ENCODE data around the gene PHLDB1. TPM values are rescaled to one million over a fixed set of nuclear protein-coding genes. Genes with fewer than 3 reads are reported as not detected.

PHLDB1 gene
- polyA plus RNA-seq, 1 of the 3 experiments (the other 2 are of a cell fraction): 89.4 TPM

DNA sequence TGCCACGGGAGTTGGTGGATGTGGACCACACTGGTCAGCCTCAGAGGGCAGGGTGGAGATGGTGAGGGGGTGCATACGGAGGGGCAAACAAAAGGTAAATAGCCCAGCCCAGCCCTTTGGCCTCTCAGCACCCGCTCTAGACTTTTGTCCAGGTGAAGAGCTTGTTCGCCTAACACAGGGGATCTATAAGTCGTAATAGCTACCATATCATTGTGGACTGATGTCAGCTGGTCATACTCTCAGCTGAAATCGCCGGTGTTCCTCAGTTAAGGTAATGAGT is 99.1 kb downstream of the PHLDB1 start:
- TF ChIP-seq, protein P1, sequence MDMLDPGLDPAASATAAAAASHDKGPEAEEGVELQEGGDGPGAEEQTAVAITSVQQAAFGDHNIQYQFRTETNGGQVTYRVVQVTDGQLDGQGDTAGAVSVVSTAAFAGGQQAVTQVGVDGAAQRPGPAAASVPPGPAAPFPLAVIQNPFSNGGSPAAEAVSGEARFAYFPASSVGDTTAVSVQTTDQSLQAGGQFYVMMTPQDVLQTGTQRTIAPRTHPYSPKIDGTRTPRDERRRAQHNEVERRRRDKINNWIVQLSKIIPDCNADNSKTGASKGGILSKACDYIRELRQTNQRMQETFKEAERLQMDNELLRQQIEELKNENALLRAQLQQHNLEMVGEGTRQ (IDR thresholded peaks at IDR 0.05; ENCODE audit: borderline replicate concordance, low read depth, low read length): no peak
- TF ChIP-seq TAF1 (IDR thresholded peaks at IDR 0.05; ENCODE audit: borderline replicate concordance, low read depth, low read length): no peak
- no peak for TF ChIP-seq NFIC (IDR thresholded peaks at IDR 0.05; ENCODE audit: borderline replicate concordance)
- TF ChIP-seq SMC3 (IDR thresholded peaks at IDR 0.05; ENCODE audit: low read depth, low read length): no peak
- no peak for TF ChIP-seq MEF2A (IDR thresholded peaks at IDR 0.05; ENCODE audit: borderline replicate concordance, low read depth)
- no peak for TF ChIP-seq YY1 (IDR thresholded peaks at IDR 0.05; ENCODE audit: low read depth)
- no peak for TF ChIP-seq CHD2 (IDR thresholded peaks at IDR 0.05; ENCODE audit: low read length, partially characterized antibody)
- ChIA-PET POLR2A (no interaction called here), CTCF (interaction anchor here (2.0 kb wide), 1 partner anchor 16 kb away, joined by 9 read pairs; no protein-coding TSS in a partner anchor)

More for the DNA sequence above, 99.1 kb downstream of the PHLDB1 start:
- Histone ChIP-seq H3K79me2 (ENCODE audit: insufficient read depth) (no peaks in the 10 kb centered on the region), H3K4me1 (ENCODE audit: control insufficient read depth in 1 of 2, insufficient read depth in 2 of 2, low read depth in 1 of 2, low read length in 1 of 2) (peaks cover 0 to 12% of the 10 kb centered on the region in 2 experiments; a peak in 1 of 4 replicates), H3K4me2 (no peak overlapping the region), H3K9ac (no peak overlapping the region), H3K4me3 (ENCODE audit: low read depth in 2 of 2, low read length in 1 of 2) (no peak overlapping the region), H3K36me3 (replicated peaks in 1 of 2; ENCODE audit: control insufficient read depth in 1 of 2, insufficient read depth in 2 of 2, low read length in 1 of 2) (no peaks in the 10 kb centered on the region), H3F3A (replicated peaks; ENCODE audit: insufficient read depth) (no peaks in the 10 kb centered on the region), H4K20me1 (ENCODE audit: insufficient read depth) (no peaks in the 10 kb centered on the region), H3K9me2 (no peaks in the 10 kb centered on the region), H3K27me3 (ENCODE audit: insufficient read depth) (peaks cover 6% of the 10 kb centered on the region; the same call in 1 of the 2 replicates), H2AFZ (ENCODE audit: low read depth) (no peak overlapping the region), H3K9me3 (no peaks in the 10 kb centered on the region), H3K27ac (ENCODE audit: low read depth in 2 of 2, low read length in 1 of 2) (no peak overlapping the region)
- no peak for DNase-seq
- 83% methylated on average over 7 of the region's 7 CpGs for WGBS (ENCODE audit: low lambda C conversion rate)

Small RNA genes within 50 kb of the gene (small RNA-seq; reads per million reads assigned to genes)
- gene RNU6-1157P (0 reads per million in 7 experiments), gene RNU6-376P (0 to 2.1 (median 0) reads per million in 7 experiments)

Other genes with a start within 250 kb of the PHLDB1 start
- 7.7 and 9.3 TPM in 2 replicates for gene UBE4A, start 248.0 kb upstream of the PHLDB1 start, polyA plus RNA-seq (2012; rRNA removed)
- 140 and 152 TPM in 2 replicates for gene ATP5MG, start 206.0 kb upstream of the PHLDB1 start, polyA plus RNA-seq (2012; rRNA removed)
- gene KMT2A, start 171.1 kb upstream of the PHLDB1 start, polyA plus RNA-seq (2012; rRNA removed): 15.7 and 16.6 TPM in 2 replicates
- 0.18 and 0.29 TPM in 2 replicates for gene TTC36, start 80.1 kb upstream of the PHLDB1 start, polyA plus RNA-seq (2012; rRNA removed)
- gene TMEM25, start 76.4 kb upstream of the PHLDB1 start, polyA plus RNA-seq (2012; rRNA removed): 30.0 and 31.0 TPM in 2 replicates
- gene IFT46, start 41.7 kb upstream of the PHLDB1 start, polyA plus RNA-seq (2012; rRNA removed): 23.4 and 30.8 TPM in 2 replicates
- 128 and 162 TPM in 2 replicates for gene ARCN1, start 35.2 kb upstream of the PHLDB1 start, polyA plus RNA-seq (2012; rRNA removed)
- gene TREH, start 72.0 kb downstream of the PHLDB1 start, polyA plus RNA-seq (2012; rRNA removed): not detected in 2 replicates
- gene DDX6, start 183.5 kb downstream of the PHLDB1 start, polyA plus RNA-seq (2012; rRNA removed): 7.9 and 13.0 TPM in 2 replicates

All from SK-N-SH (cell line).